GM12878 (cell line): ENCODE results near the gene TMEM14B. TPM values are rescaled to one million over a fixed set of nuclear protein-coding genes. Genes with fewer than 3 reads are reported as not detected.

Source experiments
- ATAC-seq: fragments of 200-7000 bp; cut with Tn5 transposase; 3 replicates; pipeline ENCODE4 v1.9.1; 2020; ENCODE audit warnings: mild to moderate bottlenecking, moderate library complexity
- Bru-seq: library from RNA; stranded (reverse); fragments of 400-500 nt; gene quantifications from one replicate; lab custom pipeline; 2021; lab: Mats Ljungman, UMichigan
- BruChase-seq, 2 experiments: library from RNA; stranded (reverse); fragments of 400-500 nt; gene quantifications; one replicate each; lab custom pipeline; 2021; lab: Mats Ljungman, UMichigan
- BruUV-seq: library from RNA; stranded (reverse); fragments of 400-500 nt; replicated peaks from 2 replicates; lab custom pipeline; 2021; lab: Mats Ljungman, UMichigan
- CTCF ChIA-PET: fragments of 300-600 bp; sonication (Branson Sonifier 250); formaldehyde crosslinking; extraction: SDS; loops from one replicate; lab custom pipeline; 2021; ENCODE audit warnings: inconsistent platforms; lab: Yijun Ruan, JAX
- POLR2A ChIA-PET: fragments of 350-600 bp; formaldehyde crosslinking; extraction: SDS; loops from one replicate; lab custom pipeline; 2021; ENCODE audit warnings: inconsistent platforms; lab: Charles Lee
- RAD21 ChIA-PET: fragments of 300-600 bp; sonication (Branson Sonifier 250); formaldehyde crosslinking; loops from one replicate; lab custom pipeline; 2023; ENCODE audit warnings: antibody characterized with exemption; ENCODE audit not compliant: unreplicated experiment; lab: Charles Lee
- SMC1A ChIA-PET: fragments of 300-600 bp; sonication (Branson Sonifier 250); formaldehyde crosslinking; loops from one replicate; lab custom pipeline; 2023; ENCODE audit not compliant: unreplicated experiment, uncharacterized antibody; lab: Charles Lee
- DNase-seq: peaks from one replicate; pipeline ENCODE4 v3.0.0-alpha.2; 2011; ENCODE audit warnings: low read depth, low spot score
- FAIRE-seq: peaks from 3 replicates; lab custom pipeline; 2011; peaks lifted over from hg19 to GRCh38; lab: Jason Lieb, UNC
- H2AFZ ChIP-seq: 2 replicates; pipeline ENCODE4 v1.6.0; 2011; ENCODE audit warnings: low read depth, low read length, control low read depth; ENCODE audit not compliant: control insufficient read depth
- H3K27ac ChIP-seq: 2 replicates; pipeline ENCODE4 v1.5.1; 2011; ENCODE audit warnings: control low read depth; ENCODE audit not compliant: control insufficient read depth, insufficient read depth
- H3K27me3 ChIP-seq, 2 experiments: replicated peaks in 1 of 2; 2 replicates each; pipeline versions ENCODE4 v1.6.0 to v1.6.1; 2011; ENCODE audit warnings: low read length in 1 of 2; ENCODE audit not compliant: control insufficient read depth in 2 of 2, insufficient read depth in 2 of 2
- H3K36me3 ChIP-seq, 2 experiments: 2 replicates each; pipeline ENCODE4 v1.5.1; 2011; ENCODE audit warnings: low read length in 1 of 2; ENCODE audit not compliant: control insufficient read depth in 2 of 2, insufficient read depth in 2 of 2
- H3K4me1 ChIP-seq: 2 replicates; pipeline ENCODE4 v1.6.1; 2011; ENCODE audit warnings: mild to moderate bottlenecking, low read length, moderate library complexity, mixed read lengths; ENCODE audit not compliant: control insufficient read depth, insufficient read depth
- H3K4me2 ChIP-seq: 2 replicates; pipeline ENCODE4 v1.6.0; 2011; ENCODE audit warnings: control low read depth; ENCODE audit not compliant: control insufficient read depth, insufficient read depth
- H3K4me3 ChIP-seq: fragments of 200-600 bp; sonication (generic); 2 replicates; pipeline ENCODE4 v1.5.1; 2016
- H3K79me2 ChIP-seq: 2 replicates; pipeline ENCODE4 v1.6.0; 2011; ENCODE audit warnings: low read length; ENCODE audit not compliant: control insufficient read depth, insufficient read depth
- H3K9ac ChIP-seq: 2 replicates; pipeline ENCODE4 v1.8.0; 2011; ENCODE audit warnings: low read length, control low read depth, mixed read lengths; ENCODE audit not compliant: control insufficient read depth, insufficient read depth
- H3K9me3 ChIP-seq: replicated peaks from 3 replicates; pipeline ENCODE4 v1.5.1; 2011; ENCODE audit warnings: mild to moderate bottlenecking, low read length; ENCODE audit not compliant: control insufficient read depth, insufficient read depth
- H4K20me1 ChIP-seq: 2 replicates; pipeline ENCODE4 v1.6.0; 2011; ENCODE audit not compliant: control insufficient read depth, insufficient read depth
- ATF3 ChIP-seq: IDR thresholded peaks from 2 replicates; pipeline ENCODE4 v1.6.1; 2011; ENCODE audit warnings: low read depth, mild to moderate bottlenecking, low read length, moderate library complexity, borderline replicate concordance; ENCODE audit errors: extremely low read depth
- BACH1 ChIP-seq: fragments of 450-650 bp; IDR thresholded peaks from 2 replicates; pipeline ENCODE4 v1.6.1; 2017; ENCODE audit warnings: mild to moderate bottlenecking, borderline replicate concordance
- BHLHE40 ChIP-seq, 2 experiments: fragments of 450-650 bp in 1 of 2; IDR thresholded peaks; 2 replicates each; pipeline ENCODE4 v1.6.1; 2011 to 2017; ENCODE audit warnings: low read depth in 2 of 2, borderline replicate concordance in 1 of 2, improper control_type of control experiment in 1 of 2, low read length in 1 of 2, mild to moderate bottlenecking in 1 of 2
- E4F1 ChIP-seq: fragments of 450-650 bp; IDR thresholded peaks from 2 replicates; pipeline ENCODE4 v1.6.1; 2018; ENCODE audit warnings: borderline replicate concordance, mild to moderate bottlenecking; ENCODE audit not compliant: partially characterized antibody
- NRF1 ChIP-seq: conservative IDR thresholded peaks from 2 replicates; pipeline ENCODE4 v1.6.1; 2011; ENCODE audit warnings: mild to moderate bottlenecking, low read depth, low read length, improper control_type of control experiment
- PML ChIP-seq: IDR thresholded peaks from 2 replicates; pipeline ENCODE4 v1.6.1; 2012; ENCODE audit warnings: low read length, inconsistent platforms
- RB1 ChIP-seq: fragments of 450-650 bp; formaldehyde crosslinking; IDR thresholded peaks from 2 replicates; pipeline ENCODE4 v1.6.1; 2017; ENCODE audit warnings: mild to moderate bottlenecking, borderline replicate concordance
- SKIL ChIP-seq: fragments of 450-650 bp; IDR thresholded peaks from 2 replicates; pipeline ENCODE4 v1.6.1; 2017; ENCODE audit warnings: mild to moderate bottlenecking, low read depth, inconsistent platforms; ENCODE audit not compliant: poor library complexity, severe bottlenecking
- ZNF217 ChIP-seq: fragments of 450-650 bp; IDR thresholded peaks from 2 replicates; pipeline ENCODE4 v1.6.1; 2017; ENCODE audit warnings: antibody characterized with exemption, mild to moderate bottlenecking
- ZZZ3 ChIP-seq: IDR thresholded peaks from 2 replicates; pipeline ENCODE4 v1.6.1; 2011; ENCODE audit warnings: low read depth; ENCODE audit not compliant: control insufficient read depth, insufficient read length
- whole genome bisulfite sequencing: methylation state at CpG from one replicate; pipeline ENCODE4 v1.1.6; 2016; ENCODE audit warnings: low lambda C conversion rate; ENCODE audit not compliant: insufficient replicate concordance, insufficient coverage; ENCODE audit errors: missing lambda C conversion rate; 5-methylcytosine and 5-hydroxymethylcytosine counted together
- in situ Hi-C: fragments of 300-500 bp; cut with MboI; formaldehyde crosslinking; loops from 9 replicates; pipeline ENCODE4 v1.14.3; 2018; ENCODE audit warnings: mixed read lengths
- intact Hi-C: fragments of 100-400 bp; cut with micrococcal nuclease; formaldehyde crosslinking; loops from one replicate; pipeline ENCODE4 v1.14.2; 2022; ENCODE audit not compliant: unreplicated experiment
- long read RNA-seq, 2 experiments: library from polyadenylated mRNA; unstranded; transcript quantifications; one replicate each; pipeline ENCODE4 v2.0.0, GENCODE V29; 2019 to 2020
- polyA minus RNA-seq, 3 experiments: library from RNA; depleted of rRNA, polyadenylated mRNA; stranded (reverse); fragments of >200 nt; gene quantifications; 2 replicates each; pipeline ENCODE4 v1.2.3, GENCODE V29; 2011
- polyA plus RNA-seq, 11 experiments: library from polyadenylated mRNA; depleted of rRNA in 4 of 11; unstranded in 6 of 11; stranded (reverse) in 5 of 11; fragments of >200 nt; fragmentation: Nextera tagmentation in 4 of 11; fragmentation: Illumina TruSeq in 1 of 11; extraction: Ambion mirVana in 4 of 11; extraction: Trizol in 1 of 11; gene quantifications; 1 replicate in 1 of 11; 2 replicates in 10 of 11; pipeline versions ENCODE4 v1.2.1 to v1.2.3, GENCODE V29; 2011 to 2016; ENCODE audit warnings: inconsistent platforms in 2 of 11, missing spikeins in 2 of 11, low read depth in 1 of 11
- total RNA-seq, 4 experiments: library from RNA; depleted of rRNA in 3 of 4; stranded (reverse); fragments of >200 nt in 3 of 4; fragmentation: Illumina TruSeq in 1 of 4; extraction: Trizol in 1 of 4; gene quantifications; 2 replicates each; pipeline versions ENCODE4 v1.2.1 to v1.2.3, GENCODE V29; 2013 to 2021

The TMEM14B gene
- 74.8 and 87.1 TPM in 2 replicates for total RNA-seq (2013; cell fraction: nucleolus; rRNA removed)
- total RNA-seq (2014; rRNA removed) (88.5 and 97.1 TPM in 2 replicates), total RNA-seq (2014; rRNA removed; fragmentation: Illumina TruSeq; extraction: Trizol) (93.2 and 94.0 TPM in 2 replicates), total RNA-seq (2021) (80.5 and 90.0 TPM in 2 replicates), polyA plus RNA-seq (2011; rRNA removed) (167 and 257 TPM in 2 replicates), polyA plus RNA-seq (2014; fragmentation: Illumina TruSeq; extraction: Trizol) (95.9 and 117 TPM in 2 replicates), polyA plus RNA-seq (2014; fragmentation: Nextera tagmentation; extraction: Ambion mirVana) (100 to 1,000 TPM; 366 to 399 TPM), polyA plus RNA-seq (2014; rRNA removed) (91.6 and 105 TPM in 2 replicates), polyA plus RNA-seq (2016; fragmentation: Nextera tagmentation; extraction: Ambion mirVana) (100 to 1,000 TPM; 292 to 297 TPM), polyA minus RNA-seq (2011; rRNA and poly(A)+ RNA removed) (60.1 and 64.4 TPM in 2 replicates), Bru-seq, nascent RNA (percentile 89 among the genes with signal in this experiment), BruChase-seq, experiment 1, labeled RNA remaining after a 6-hour chase (percentile 97 among the genes with signal in this experiment), BruChase-seq, experiment 2, labeled RNA remaining after a 2-hour chase (percentile 95 among the genes with signal in this experiment)
- 45.5 TPM for polyA plus RNA-seq (2011; ENCODE audit: low read depth)
- 72.8 and 77.4 TPM in 2 replicates for polyA plus RNA-seq (2011; cell fraction: cytosol; rRNA removed)
- 48.1 and 50.6 TPM in 2 replicates for polyA plus RNA-seq (2011; cell fraction: nucleus; rRNA removed)
- polyA plus RNA-seq (2012), result 79.0 and 79.3 TPM in 2 replicates
- polyA minus RNA-seq (2011; cell fraction: cytosol; rRNA and poly(A)+ RNA removed), result 15.1 and 19.8 TPM in 2 replicates
- polyA minus RNA-seq (2011; cell fraction: nucleus; rRNA and poly(A)+ RNA removed), result 35.1 and 44.6 TPM in 2 replicates
- long read RNA-seq, experiment 1, transcript TMEM14B-202 (6 exons, 975 nt), result major isoform, 76 of 97 reads
- long read RNA-seq, experiment 1, transcript TMEM14B-201 (5 exons, 787 nt), result minor isoform, 8 of 97 reads
- long read RNA-seq, experiment 1, partial matches to known transcripts, result 0 of 97 reads
- long read RNA-seq, experiment 1, other reads (novel, unspliced or antisense), result 10 of 97 reads
- long read RNA-seq, experiment 2, transcript TMEM14B-201 (5 exons, 787 nt), result minor isoform, 23 of 541 reads
- long read RNA-seq, experiment 2, transcript TMEM14B-202 (6 exons, 975 nt), result major isoform, 463 of 541 reads
- long read RNA-seq, experiment 2, transcript TMEM14B-212 (5 exons, 992 nt), result minor isoform, 5 of 541 reads
- long read RNA-seq, experiment 2, partial matches to known transcripts, result 3 of 541 reads
- long read RNA-seq, experiment 2, other reads (novel, unspliced or antisense), result 43 of 541 reads

DNA sequence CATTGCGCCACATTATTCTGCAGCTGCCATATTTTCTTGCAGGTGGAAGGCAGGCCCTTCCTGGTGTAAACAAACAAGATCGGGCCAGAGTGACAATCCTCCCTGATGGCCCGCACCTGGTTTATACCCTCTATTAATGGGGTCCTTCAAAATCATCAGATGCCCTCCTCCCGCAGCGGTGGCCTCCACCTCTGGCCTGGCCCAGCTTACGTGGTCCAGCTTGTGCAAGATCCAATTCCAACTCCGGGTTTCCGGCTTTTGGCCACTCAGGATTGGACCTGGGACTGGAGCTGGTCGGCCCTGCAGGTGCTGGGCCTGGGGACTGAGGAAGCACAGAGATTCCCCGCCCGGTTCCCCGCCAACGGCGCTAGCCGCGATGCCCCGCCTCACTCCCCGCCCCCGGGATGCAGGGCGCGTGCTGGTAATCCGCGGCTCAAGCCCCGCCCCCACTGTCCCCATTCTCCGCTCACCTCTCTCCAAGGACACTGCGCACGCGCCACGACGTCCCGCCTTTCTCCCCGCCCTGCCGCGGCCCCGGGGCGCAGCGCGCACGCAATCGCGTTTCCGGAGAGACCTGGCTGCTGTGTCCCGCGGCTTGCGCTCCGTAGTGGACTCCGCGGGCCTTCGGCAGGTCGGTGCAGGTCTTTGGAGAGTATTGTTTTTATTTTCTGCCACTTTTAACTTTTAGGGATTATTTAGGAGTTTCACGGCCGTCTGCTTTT, at the start of gene TMEM14B:
TMEM14B (plus strand) TSS at position 555 of the 722 bp plus-strand sequence. CDS start 1,441 bp downstream, outside the sequence.
- Histone ChIP-seq H2AFZ (peak within 1 kb of the TSS; percentile 83), H3K4me1 (peaks cover 5% of the 10 kb centered on the region; the same call in 1 of the 2 replicates), H3K9me3 (no peaks in the 10 kb centered on the region), H3K27me3 (no peaks in the 10 kb centered on the region), H3K79me2 (peaks cover 29% of the 10 kb centered on the region), H3K9ac (peak within 1 kb of the TSS; percentile 89), H3K27ac (peak within 1 kb of the TSS; percentile 69), H3K36me3 (peaks cover 1 to 5% of the 10 kb centered on the region in 2 experiments; a peak in 2 of 4 replicates), H3K4me2 (peak within 1 kb of the TSS; percentile 75), H3K4me3 (peak within 1 kb of the TSS; percentile 87), H4K20me1 (no peaks in the 10 kb centered on the region)
- WGBS, result 3% methylated on average over 52 of the region's 52 CpGs
- ChIA-PET RAD21 (interaction anchor here (1.3 to 2.5 kb wide), 7 partner anchors 23 to 269 kb away, joined by 4 to 12 read pairs (median 7); partner anchors contain the start of genes C6orf52, PAK1IP1 and TMEM14C), SMC1A (interaction anchor here (0.6 to 4.7 kb wide), 7 partner anchors 10 to 236 kb away, joined by 3 to 46 read pairs (median 5); partner anchors contain the start of gene TMEM14C), POLR2A (interaction anchor here (0.6 to 3.3 kb wide), 6 partner anchors 12 to 248 kb away, joined by 3 to 32 read pairs (median 6); partner anchors contain the start of genes C6orf52, PAK1IP1 and TMEM14C), CTCF (interaction anchor here (0.7 to 2.2 kb wide), 8 partner anchors 9 to 52 kb away, joined by 3 to 11 read pairs (median 5); partner anchors contain the start of genes C6orf52, PAK1IP1 and TMEM14C)
- ATAC-seq (peak; percentile 98), FAIRE-seq (peak; percentile 83), DNase-seq (peak; percentile 90)
- intact Hi-C loops (loop anchor here (1.0 to 5.0 kb wide), 3 partner anchors 24 to 235 kb away; partner anchors contain the start of genes C6orf52, PAK1IP1 and TMEM14C), in situ Hi-C loops (no loop called here)
- BruUV-seq, result no TSS peak
- peak; percentile 79; the same call in 1 of the 2 replicates for TF ChIP-seq RB1
- no peak for TF ChIP-seq SKIL
- TF ChIP-seq BACH1, result peak; percentile 22; the same call in 1 of the 2 replicates
- peak; percentile 93 for TF ChIP-seq PML
- peak; percentile 46 for TF ChIP-seq E4F1
- TF ChIP-seq ZNF217, result no peak
- TF ChIP-seq ZZZ3, result no peak
- TF ChIP-seq NRF1, result peak; percentile 85
- TF ChIP-seq ATF3, result no peak
- TF ChIP-seq BHLHE40 (IDR thresholded peaks at IDR 0.05; ENCODE audit: borderline replicate concordance in 1 of 2, low read depth in 2 of 2, low read length in 1 of 2), result peak; percentile 90 to 97; a peak in 3 of 4 replicates
